GM18517 (cell line): ENCODE results near the gene TKT.
A peak's percentile ranks its signal among the peaks of the same experiment; 100 is the strongest.

Experiments
- ATAC-seq: cut with Tn5 transposase; IDR thresholded peaks from one replicate; pipeline ENCODE4 v1.9.1; 2021; ENCODE audit warnings: mild to moderate bottlenecking, moderate library complexity; ENCODE audit not compliant: unreplicated experiment

Gene TKT

DNA sequence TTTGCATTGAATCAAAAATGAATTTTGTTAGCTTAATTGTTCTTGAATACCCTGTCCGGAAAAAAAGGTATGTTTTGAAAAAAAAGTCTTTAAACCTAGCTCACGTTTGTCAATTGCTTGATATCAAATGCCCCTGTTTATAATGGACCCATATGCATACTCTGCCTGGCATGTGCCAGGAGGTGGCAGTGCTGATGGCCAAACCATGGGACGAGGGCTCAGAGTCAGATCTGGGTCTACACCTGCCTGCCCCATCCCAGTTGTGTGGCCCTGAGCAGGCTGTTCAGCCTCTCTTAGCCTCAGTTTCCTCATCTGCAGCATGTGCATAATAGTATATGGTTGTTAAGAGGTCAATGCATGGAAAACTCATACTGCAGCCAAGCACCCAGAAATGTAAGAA is 56.0 kb downstream of the TKT start:
- no peak for ATAC-seq

GRCh38 chr3:53198996-53199395 is 56.8 kb downstream of the TKT start:
- no peak for ATAC-seq

DNA sequence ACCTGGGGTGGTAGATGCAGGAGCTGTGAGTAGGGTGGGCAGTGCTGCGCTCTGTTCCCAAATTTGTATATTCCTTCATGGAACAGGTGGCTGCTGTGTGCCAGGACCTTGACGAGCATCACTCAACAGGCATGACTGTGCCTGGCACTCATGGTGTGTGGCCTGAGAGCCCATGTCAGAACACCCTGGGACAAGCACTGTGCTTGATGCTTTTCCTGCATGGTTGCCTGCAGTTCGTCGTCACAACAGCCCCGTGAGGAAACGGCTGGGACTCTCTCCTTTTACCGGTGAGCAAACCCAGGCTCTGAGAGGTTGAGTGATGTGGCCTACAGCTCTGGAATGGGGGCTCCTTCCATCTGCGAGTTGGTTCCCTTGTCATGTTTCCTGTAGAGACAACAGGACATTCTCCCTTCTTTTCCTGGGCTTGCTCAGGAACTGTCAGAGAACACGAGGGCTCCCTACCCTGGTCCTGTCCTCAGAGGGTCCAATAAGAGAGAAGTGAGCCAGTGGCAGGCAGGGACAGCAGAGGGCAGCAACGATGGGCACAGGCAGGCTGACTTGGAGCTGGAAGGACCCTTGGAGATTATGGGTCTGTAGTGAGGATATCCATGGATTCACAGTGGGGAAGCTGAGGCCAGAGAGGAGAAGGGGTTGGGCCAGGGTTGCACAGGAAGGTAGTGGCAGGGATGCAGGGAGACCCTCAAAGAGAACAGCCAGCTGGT is 57.4 kb downstream of the TKT start:
- no peak for ATAC-seq

DNA sequence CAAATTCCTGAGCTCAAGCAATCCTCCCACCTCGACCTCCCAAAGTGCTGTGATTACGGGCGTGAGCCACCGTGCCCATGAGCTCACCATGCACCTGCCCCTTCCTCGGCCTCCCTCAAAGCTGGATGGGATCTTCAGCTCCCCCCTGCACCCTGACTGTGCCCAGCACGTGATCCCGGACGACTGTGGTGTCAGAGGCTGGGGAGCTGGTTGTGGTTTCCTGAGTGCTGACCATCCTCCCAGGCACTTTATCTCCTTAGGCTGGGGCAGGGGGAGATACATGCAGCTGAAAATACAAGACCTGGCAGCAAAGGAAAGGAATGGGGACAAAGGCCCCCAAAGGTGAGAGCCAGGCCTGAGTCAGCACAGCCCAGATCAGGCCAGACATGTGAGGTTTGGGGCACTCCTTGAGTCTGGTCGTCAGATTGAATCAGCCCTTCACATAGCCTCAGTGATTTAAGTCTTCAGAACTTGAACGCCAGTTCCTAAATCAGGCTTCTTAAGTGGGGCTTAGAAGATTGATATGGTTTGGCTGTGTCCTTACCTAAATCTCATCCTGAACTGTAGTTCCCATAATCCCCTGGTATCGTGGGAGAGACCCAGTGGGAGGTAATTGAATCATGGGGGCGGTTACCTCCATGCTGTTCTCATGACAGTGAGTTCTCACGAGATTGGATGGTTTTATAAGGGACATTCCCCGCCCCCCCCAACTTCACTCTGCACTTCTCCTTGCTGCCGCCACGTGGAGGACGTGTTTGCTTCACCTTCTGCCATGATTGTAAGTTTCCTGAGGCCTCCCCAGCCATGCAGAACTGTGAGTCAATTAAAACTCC is 59.0 kb downstream of the TKT start:
- no peak for ATAC-seq

GRCh38 chr3:53195602-53196574 is 59.9 kb downstream of the TKT start:
- no peak for ATAC-seq

- no peak for ATAC-seq
These were observed 60.8 kb downstream of the TKT start for GRCh38 chr3:53195066-53195450.

GRCh38 chr3:53194210-53195065 is 61.4 kb downstream of the TKT start:
- ATAC-seq, result no peak

- ATAC-seq, result no peak
These were observed 62.2 kb downstream of the TKT start for GRCh38 chr3:53193466-53194209.

DNA sequence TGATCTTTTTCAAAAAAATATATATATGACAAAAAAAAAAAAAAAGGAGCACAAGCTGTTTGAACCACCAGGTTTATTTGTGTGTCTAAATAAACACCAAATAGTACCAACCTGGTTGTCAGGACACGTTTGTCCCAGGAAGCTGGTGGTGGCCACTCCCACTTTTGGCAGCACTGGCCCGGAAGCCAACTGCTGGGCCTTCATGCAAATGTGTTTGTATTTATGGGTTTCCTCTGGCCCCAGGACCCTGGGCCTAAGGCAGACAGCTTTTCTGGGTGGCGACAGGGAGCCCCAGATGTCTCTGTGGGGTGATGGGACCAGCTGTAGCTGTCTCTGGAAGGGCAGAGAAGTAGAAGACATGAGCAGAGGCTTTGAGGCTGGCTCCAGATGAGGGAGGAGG is 63.2 kb downstream of the TKT start:
- peak; percentile 45 for ATAC-seq

DNA sequence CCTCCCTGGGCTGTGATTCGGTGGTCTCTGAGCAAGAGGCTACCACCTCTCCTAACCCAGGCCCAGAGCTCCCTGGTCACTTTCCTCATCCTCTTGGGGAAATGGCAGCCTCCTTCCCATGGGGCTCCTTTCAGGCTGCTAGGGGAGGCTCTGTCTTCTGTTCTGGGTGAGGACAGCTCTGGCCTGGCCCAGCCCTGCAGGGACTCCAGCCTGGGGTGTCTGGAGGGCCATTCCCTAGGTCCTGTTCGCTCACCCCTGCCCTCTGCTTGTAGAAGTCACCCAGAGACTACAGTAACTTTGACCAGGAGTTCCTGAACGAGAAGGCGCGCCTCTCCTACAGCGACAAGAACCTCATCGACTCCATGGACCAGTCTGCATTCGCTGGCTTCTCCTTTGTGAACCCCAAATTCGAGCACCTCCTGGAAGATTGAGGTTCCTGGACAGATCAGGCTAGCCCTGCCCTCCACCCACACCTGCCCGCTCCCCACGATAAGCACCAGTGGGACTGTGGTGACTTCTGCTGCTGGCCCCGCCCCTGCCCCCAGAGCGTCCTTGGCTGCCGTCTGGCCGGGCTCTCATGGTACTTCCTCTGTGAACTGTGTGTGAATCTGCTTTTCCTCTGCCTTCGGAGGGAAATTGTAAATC is 63.9 kb downstream of the TKT start:
- ATAC-seq, result no peak

- ATAC-seq, result peak; percentile 55
These were observed 65.2 kb downstream of the TKT start for GRCh38 chr3:53190659-53191058.

DNA sequence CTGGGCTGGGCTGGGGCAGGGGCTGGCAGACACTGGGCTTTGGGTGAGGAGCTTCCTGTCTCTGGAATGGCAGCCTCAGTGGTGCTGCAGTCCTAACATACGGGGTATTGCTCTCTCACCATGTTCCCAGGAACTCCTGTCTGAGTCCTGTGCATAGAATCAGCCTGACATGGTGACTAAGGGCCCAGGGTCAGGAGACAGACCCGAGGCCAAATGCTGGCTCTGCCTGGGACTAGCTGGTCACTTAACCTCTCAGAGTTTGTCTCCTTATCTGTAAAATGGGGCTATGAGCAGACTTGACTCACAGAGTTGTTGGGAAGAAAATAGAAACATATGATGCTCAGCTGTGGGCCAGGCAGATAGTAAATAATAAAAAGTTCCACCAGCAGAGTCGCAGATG is 66.5 kb downstream of the TKT start:
- ATAC-seq, result no peak

GRCh38 chr3:53188720-53189119 is 67.1 kb downstream of the TKT start:
- no peak for ATAC-seq

- no peak for ATAC-seq
These were observed 67.6 kb downstream of the TKT start for GRCh38 chr3:53188136-53188685.

DNA sequence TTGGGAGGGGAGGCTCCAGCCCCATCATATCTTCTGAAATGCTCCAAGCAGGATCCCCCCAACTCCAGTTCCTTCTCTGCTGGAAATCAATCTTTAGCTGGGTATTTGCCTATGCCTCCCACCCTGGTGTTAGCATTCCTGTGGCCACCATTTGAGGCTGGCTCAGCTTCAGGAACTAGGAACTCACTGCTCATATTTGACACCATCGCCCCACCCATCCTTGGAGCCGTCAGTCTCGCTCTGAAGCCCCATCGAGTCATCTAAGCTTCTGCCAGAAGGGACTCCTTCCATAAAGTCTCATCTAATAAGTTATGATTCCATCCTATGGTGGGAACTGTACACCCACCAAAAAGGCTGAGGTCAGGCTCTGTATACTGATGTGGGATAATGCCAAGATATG is 68.4 kb downstream of the TKT start:
- no peak for ATAC-seq

GRCh38 chr3:53186726-53187125 is 69.1 kb downstream of the TKT start:
- ATAC-seq, result no peak

DNA sequence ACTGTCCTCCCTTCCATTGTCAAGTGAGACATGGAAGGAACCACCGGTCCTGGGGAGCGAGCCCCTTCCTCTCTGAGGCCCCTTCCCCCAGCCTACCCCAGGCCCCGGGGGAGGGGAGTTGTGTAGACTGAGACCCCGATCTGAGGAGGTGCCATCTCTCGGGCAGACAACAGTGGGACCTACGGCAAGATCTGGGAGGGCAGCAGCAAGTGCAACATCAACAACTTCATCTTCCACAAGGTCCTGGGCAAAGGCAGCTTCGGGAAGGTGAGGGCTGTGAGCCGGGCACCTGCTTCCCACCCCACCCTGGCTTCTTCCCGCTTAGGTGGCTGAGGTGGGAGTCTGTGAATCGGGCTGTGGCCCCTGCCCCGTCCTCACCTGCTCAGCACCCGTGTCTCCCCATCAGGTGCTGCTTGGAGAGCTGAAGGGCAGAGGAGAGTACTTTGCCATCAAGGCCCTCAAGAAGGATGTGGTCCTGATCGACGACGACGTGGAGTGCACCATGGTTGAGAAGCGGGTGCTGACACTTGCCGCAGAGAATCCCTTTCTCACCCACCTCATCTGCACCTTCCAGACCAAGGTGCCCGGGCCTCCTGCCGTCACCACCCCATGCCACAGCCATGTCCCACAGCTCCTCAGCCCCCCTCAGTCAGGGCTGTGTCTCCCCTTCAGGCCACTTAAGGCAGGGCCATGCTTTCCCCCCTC is 69.9 kb downstream of the TKT start:
- no peak for ATAC-seq

GRCh38 chr3:53184701-53185100 is 71.1 kb downstream of the TKT start:
- ATAC-seq, result no peak
